ENCODE results near the gene GPR146. TPM values are rescaled to one million over a fixed set of nuclear protein-coding genes. Genes with fewer than 3 reads are reported as not detected.

Gene GPR146
- polyA plus RNA-seq, 3 donors: 0.48 to 0.92 (median 0.48) TPM

DNA sequence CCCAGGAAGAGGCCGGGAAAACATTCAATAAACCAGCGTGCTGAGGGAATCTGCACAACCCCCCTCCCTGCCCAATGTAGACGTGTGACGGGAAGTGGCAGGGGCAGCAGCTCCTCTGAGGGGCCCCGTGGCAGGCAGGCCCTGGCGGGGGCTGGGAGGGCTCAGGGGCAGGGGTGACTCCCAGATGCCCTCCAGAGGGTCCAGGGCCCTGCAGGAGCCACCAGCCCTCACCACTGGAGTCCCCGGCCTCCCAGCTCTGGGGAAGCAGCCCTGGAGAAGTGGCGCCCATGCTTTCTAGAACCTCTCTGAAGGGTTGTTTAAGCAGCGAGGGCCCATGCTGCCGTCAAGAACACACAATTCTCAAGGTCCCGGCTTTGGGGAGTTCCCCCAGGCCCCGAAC lies 35.2 kb downstream of the GPR146 start:
- Mint-ChIP-seq H3K9me3 (peaks cover 0 to 2% (median 0%) of the 10 kb centered on the region in 7 donors), H3K27ac (no peak overlapping the region), H3K36me3 (no peaks in the 10 kb centered on the region), H3K4me3 (no peak overlapping the region), H3K27me3 (ENCODE audit: low read depth in 3 of 3) (peaks cover 2 to 5% (median 2%) of the 10 kb centered on the region in 3 donors), H3K4me1 (no peaks in the 10 kb centered on the region)
- TF ChIP-seq, protein P1, sequence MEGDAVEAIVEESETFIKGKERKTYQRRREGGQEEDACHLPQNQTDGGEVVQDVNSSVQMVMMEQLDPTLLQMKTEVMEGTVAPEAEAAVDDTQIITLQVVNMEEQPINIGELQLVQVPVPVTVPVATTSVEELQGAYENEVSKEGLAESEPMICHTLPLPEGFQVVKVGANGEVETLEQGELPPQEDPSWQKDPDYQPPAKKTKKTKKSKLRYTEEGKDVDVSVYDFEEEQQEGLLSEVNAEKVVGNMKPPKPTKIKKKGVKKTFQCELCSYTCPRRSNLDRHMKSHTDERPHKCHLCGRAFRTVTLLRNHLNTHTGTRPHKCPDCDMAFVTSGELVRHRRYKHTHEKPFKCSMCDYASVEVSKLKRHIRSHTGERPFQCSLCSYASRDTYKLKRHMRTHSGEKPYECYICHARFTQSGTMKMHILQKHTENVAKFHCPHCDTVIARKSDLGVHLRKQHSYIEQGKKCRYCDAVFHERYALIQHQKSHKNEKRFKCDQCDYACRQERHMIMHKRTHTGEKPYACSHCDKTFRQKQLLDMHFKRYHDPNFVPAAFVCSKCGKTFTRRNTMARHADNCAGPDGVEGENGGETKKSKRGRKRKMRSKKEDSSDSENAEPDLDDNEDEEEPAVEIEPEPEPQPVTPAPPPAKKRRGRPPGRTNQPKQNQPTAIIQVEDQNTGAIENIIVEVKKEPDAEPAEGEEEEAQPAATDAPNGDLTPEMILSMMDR (IDR thresholded peaks at IDR 0.05): no peak
- Histone ChIP-seq H3K9me3 (replicated peaks in 1 of 2; ENCODE audit: control insufficient read depth in 1 of 2, insufficient read depth in 1 of 2, low read length in 2 of 2) (no peaks in the 10 kb centered on the region), H3K4me2 (replicated peaks; ENCODE audit: extremely low read depth, low read length, poor library complexity, severe bottlenecking) (no peak overlapping the region), H2AFZ (ENCODE audit: insufficient read depth, low read depth, low read length, poor library complexity, severe bottlenecking) (no peak overlapping the region), H3K27me3 (ENCODE audit: control insufficient read depth in 2 of 2, insufficient read depth in 2 of 2, low read length in 2 of 2) (no peaks in the 10 kb centered on the region), H3K36me3 (replicated peaks in 1 of 2; ENCODE audit: control insufficient read depth in 1 of 2, insufficient read depth in 2 of 2, low read length in 2 of 2) (no peaks in the 10 kb centered on the region), H3K79me2 (ENCODE audit: insufficient read depth, low read length) (no peaks in the 10 kb centered on the region), H3K4me3 (replicated peaks in 1 of 3; ENCODE audit: low read depth in 2 of 3, low read length in 3 of 3) (no peak overlapping the region), H3K9ac (ENCODE audit: insufficient read depth, low read length, poor library complexity, severe bottlenecking) (no peak overlapping the region), H3K4me1 (ENCODE audit: control insufficient read depth in 1 of 2, insufficient read depth in 2 of 2, low read length in 2 of 2) (no peaks in the 10 kb centered on the region), H4K20me1 (ENCODE audit: insufficient read depth, low read length) (no peaks in the 10 kb centered on the region), H3K27ac (ENCODE audit: low read depth in 1 of 2, low read length in 2 of 2) (no peak overlapping the region)
- DNase-seq: no peak
- 93% methylated on average over 6 of the region's 12 CpGs for WGBS (ENCODE audit: insufficient coverage)
- intact Hi-C loops (cut with micrococcal nuclease): no loop called here

DNA sequence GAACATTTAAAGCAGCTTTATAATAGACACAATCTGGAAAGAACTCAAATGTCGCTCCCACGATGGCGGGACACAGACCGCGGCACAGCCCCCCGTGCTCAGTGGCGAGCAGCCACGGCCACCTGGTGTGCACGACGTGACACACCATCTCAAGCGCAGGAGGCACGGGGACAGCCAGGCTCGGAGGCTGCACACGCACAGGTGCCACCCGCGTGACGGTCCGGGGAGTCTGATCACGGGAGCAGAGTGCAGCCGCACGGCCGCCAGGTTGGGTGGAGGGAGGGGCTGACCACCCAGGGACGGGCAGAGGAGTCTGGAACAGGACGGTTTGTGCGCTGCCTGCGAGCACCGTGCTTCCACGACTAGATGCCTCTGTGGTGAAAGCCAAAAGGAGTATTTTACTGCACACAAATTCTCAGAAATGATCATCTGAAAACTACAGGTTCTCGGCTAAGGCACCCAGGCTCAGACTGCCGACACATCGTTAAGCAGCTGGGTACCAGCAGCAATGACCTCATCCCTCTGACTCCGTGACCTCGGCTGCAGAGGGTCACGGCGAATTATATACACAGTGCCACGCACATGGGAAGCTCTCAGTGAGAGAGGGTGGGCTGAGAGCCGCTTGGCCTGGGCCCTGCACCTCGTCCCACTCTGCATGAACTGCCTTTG lies 36.0 kb downstream of the GPR146 start:
- Histone ChIP-seq H3K27ac (ENCODE audit: low read depth in 1 of 2, low read length in 2 of 2) (no peak overlapping the region), H3K9ac (ENCODE audit: insufficient read depth, low read length, poor library complexity, severe bottlenecking) (no peak overlapping the region), H3K9me3 (replicated peaks in 1 of 2; ENCODE audit: control insufficient read depth in 1 of 2, insufficient read depth in 1 of 2, low read length in 2 of 2) (no peaks in the 10 kb centered on the region), H3K4me1 (ENCODE audit: control insufficient read depth in 1 of 2, insufficient read depth in 2 of 2, low read length in 2 of 2) (no peaks in the 10 kb centered on the region), H3K27me3 (ENCODE audit: control insufficient read depth in 2 of 2, insufficient read depth in 2 of 2, low read length in 2 of 2) (no peaks in the 10 kb centered on the region), H3K36me3 (replicated peaks in 1 of 2; ENCODE audit: control insufficient read depth in 1 of 2, insufficient read depth in 2 of 2, low read length in 2 of 2) (no peaks in the 10 kb centered on the region), H2AFZ (ENCODE audit: insufficient read depth, low read depth, low read length, poor library complexity, severe bottlenecking) (no peak overlapping the region), H3K4me2 (replicated peaks; ENCODE audit: extremely low read depth, low read length, poor library complexity, severe bottlenecking) (no peak overlapping the region), H3K4me3 (replicated peaks in 1 of 3; ENCODE audit: low read depth in 2 of 3, low read length in 3 of 3) (no peak overlapping the region), H4K20me1 (ENCODE audit: insufficient read depth, low read length) (no peaks in the 10 kb centered on the region), H3K79me2 (ENCODE audit: insufficient read depth, low read length) (no peaks in the 10 kb centered on the region)
- H3K9me3 Mint-ChIP-seq: peaks cover 0 to 2% (median 0%) of the 10 kb centered on the region in 7 donors
- H3K36me3 Mint-ChIP-seq: no peaks in the 10 kb centered on the region
- intact Hi-C loops (cut with micrococcal nuclease): no loop called here
- no peak for DNase-seq
- 95% methylated on average over 36 of the region's 38 CpGs for WGBS (ENCODE audit: insufficient coverage)
- H3K4me1 Mint-ChIP-seq: no peaks in the 10 kb centered on the region
- no peak overlapping the region for H3K27ac Mint-ChIP-seq
- H3K4me3 Mint-ChIP-seq: no peak overlapping the region
- peaks cover 3 to 4% (median 4%) of the 10 kb centered on the region in 3 donors for H3K27me3 Mint-ChIP-seq (ENCODE audit: low read depth in 3 of 3)
- TF ChIP-seq, protein P1 (IDR thresholded peaks at IDR 0.05): no peak

Data from CD14-positive monocyte (primary cell).